ENCODE data around the gene BZW2.
"Not testable (repeated sequence)": the region's sequence is repeated elsewhere in the genome, so short reads cannot be mapped to it uniquely, and the experiment has no call there.

The BZW2 gene

DNA sequence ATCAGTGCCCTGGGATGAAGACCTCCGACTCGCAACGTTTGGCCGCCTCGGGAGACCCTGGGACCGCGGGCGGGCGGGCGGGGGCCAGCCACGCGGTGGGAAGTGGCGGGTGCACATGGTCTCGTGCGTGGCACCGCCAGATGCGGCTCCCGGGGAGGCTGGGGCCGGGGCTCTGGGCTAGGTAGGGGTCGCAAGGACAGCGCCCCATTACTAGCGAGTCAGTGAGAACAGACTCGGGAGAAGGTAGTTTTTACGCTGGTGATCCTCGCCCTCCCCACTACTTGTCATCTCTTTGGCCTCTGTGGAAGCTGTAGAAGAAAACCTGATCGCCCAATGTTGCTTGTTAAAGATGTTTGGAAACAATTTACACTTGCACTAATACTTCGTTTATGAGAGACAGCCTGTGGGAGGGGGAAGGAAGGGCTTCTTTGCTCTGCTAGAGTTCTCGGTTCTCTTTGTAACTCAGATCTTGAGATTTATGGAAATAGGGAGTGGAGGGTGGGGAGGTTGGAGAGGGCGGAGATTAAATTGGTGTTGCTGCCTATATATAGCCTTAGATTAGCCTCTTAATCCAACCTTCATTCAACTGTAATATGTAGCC is 591 bp downstream of the BZW2 start:
- peak; percentile 39 for DNase-seq (ENCODE audit: low spot score)

DNA sequence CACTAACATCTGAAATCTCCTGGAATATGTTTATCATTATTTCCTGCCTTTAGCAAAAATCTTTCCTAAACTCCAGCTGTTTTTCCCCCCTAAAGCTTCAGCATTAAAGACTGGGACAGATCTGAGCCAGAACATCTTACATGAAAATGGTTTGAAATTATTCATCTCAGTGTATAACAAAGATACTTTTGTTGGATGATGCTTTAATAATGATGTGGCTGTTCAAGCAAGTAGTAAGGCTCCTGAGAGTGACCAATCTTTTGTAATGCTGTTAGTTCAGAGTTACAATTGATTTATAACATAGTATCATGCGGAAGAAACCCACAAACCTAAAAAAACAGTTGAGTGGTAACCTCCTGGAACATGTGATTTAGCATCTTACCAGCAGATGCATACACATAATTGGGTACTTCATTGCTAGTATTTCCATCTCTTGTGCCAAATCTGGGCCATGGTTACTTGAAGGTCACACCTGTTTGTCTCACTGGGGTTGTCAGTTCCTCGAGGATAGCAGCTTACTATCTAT is 1.5 kb downstream of the BZW2 start:
- DNase-seq (ENCODE audit: low spot score), result peak; percentile 24

DNA sequence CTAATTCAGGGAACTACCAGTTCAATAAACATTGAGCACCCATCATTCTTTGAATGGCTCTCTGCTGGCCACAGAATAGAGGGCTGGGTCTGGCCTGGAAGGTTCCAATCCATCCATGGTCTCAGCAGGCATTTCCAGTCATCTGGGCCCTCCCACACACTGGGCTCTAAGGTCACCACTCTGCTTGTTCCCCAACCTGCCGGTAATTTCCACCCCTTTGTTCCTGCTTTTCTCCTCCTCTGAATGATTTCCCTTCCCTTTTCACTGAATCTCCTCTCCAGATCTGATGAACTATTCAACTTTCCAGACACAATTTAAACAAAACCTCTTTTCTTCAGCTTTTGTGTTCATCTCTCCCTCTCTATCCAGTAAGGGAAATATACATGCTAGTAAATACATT is 2.6 kb downstream of the BZW2 start:
- DNase-seq (ENCODE audit: low spot score), result no peak

DNA sequence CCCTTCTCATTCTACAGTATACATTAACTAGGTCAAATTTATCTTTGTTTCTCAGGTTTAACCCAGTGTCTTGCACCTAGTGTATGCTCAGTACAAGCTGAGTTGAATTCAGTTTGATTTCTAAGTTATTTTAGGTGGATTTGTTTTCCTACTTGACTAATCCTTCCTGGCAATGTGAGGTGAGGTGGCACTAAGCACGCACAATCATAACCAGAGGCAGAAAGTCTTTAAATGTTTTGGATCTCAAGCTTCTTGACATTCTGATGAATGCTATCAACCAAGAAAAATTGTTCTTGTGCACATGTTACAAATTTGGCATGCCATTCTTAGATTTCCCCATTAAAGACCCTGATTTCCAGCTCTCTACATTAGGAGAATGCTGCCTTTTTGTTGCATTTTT is 3.2 kb downstream of the BZW2 start:
- DNase-seq (ENCODE audit: low spot score), result no peak

DNA sequence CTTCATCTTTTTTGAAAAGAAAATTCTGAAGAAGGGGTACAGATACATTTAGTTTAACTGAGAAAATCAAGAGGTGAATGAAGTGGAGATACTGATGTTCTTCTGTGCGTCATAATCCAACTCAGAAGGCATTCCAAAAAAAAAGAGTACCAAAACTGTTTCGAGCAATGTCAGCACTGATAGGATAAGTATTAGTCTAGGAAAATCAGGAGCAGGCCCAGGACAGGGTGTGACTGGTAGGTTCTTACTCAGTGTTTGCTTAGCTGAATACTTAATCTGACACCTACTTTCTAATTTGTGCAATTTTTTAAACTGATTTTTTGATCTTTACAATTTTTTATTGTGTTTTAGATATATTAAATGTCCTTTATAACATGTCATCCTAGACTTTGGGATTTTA is 4.3 kb downstream of the BZW2 start:
- no peak for DNase-seq (ENCODE audit: low spot score)

DNA sequence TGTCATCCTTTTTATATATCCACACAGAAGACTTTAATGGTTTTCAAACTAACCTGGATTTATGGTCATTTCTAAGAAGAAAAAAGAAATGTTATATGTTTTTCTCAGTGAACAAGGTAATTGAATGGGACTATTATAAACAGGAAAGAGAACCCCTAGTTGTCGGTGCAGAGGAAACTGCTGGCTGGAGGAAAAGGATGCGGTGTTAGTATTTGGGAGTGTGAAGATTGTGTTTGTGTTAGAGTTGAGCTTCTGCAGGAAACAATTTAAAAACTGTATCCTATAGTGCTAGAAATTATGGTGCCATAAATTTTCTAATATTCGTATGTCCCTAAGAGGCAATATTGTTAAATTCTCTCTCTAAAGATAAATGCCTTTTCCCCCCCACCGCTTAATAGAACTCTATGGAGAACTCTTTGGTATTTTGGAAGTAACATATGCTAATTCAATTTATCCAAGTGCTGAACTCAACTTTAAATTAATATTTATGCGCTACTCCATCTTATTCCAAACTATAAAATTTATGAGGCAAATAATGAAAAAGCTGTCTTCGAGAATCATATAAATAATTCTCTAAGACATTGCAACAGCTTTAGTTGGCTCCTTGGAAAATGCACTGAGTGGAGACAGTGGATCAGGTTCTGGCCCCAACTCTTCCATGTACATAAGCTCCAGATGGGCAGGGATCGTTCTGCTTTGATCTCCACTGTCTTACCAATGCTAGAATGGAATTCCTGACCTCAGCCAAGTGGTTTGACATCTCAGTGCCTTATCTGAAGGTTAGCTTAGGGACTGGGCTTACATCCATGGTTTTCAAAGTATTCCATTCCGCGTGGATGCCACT is 5.6 kb downstream of the BZW2 start:
- DNase-seq (ENCODE audit: low spot score), result no peak

DNA sequence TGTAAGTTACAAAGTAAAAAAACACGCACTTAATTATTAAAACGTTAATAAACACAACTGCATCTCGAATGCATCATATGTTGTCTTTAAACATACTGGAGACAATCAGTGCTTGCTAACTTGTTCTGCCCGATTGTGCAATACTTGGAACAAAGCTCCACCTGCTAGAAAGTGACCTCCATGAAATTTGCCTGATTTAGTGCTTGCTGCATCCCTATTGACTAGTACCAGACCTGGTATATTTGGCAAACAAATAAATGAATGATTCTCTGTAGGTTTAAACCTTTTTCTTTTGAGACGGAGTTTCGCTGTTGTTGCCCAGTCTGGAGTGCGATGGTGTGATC is 6.2 kb downstream of the BZW2 start:
- no peak for DNase-seq (ENCODE audit: low spot score)

DNA sequence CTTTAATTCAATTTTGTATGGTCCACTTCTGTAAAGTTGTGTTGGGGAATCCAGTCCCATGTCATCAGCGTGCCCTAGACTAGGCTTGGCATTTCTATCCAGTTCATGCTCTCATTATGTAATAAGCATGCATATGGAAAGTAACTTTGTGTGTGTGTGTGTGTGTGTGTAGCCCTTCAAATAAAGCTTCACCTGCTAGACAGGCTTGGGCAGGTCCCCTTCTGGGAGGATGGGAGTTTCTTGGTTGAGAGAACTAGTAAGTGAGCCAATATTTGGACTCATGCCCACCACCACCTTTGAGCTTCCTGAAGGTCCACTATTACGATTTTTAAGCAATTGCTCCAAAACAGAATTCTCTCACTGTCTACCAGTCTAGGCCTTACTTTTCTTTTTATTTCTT is 6.9 kb downstream of the BZW2 start:
- no peak for DNase-seq (ENCODE audit: low spot score)

DNA sequence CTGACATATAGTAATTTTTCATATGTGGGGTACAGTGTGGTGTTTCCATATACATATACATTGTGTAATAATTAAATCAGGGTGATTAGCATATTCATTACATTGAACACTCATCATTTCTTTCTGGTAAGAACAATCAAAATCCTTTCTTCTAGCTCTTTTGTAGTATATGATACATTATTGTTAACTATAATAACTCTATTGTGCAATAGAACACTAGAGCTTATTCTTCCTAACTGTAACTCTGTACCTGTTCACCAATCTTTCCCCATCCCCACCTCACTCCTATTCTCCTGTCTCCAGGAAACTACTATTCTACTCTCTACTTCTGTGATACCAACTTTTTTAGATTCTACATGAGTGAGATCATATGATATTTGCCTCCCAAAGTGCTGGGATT is 9.4 kb downstream of the BZW2 start:
- no peak for DNase-seq (ENCODE audit: low spot score)

DNA sequence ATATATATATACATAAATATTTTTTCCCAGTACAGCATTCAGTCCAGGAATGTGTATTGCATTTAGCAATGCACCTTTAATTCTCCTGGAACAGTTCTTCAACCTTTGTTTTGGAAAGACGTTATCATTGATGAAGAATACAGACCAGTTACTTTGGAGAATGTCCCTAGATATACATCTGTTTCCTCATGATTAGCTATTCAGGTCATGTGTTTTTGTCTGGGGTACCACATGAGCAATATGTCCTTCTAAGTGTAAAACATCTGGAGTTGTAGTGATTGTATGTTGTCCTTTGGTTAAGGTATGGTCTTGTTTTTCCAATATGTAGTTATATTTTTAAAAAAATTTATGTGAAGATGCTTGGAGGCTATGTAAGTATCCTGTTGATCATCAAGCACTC is 10.2 kb downstream of the BZW2 start:
- DNase-seq (ENCODE audit: low spot score), result no peak

DNA sequence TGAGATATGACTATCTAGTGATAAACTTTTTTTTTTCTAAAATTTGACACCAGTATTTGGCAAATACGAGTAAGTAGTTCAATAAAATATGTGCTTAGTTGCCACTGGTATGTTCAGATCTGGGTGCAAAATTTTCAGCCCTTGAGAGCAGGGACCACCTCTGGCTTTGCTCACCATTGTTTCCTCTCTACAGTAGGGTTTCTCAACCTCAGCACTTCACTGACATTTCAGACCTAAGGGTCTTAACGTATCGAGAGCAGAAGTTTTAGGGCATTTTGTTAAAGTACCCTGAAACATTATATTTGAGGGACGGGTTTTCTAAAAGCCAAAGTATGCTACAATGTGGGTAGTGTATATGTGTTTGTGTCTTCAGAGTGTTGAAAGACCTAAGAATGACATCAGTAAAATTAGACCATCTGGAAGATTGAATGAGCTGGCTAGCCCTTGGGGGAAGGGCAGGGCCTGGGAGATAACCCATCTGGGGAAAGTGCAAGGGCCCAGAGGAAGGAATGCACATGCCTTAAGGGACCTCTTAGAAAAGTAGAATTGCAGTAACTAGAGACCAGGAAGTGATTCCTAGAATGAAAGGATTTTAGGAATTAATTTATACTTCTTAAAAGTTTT is 11.8 kb downstream of the BZW2 start:
- no peak for DNase-seq (ENCODE audit: low spot score)

DNA sequence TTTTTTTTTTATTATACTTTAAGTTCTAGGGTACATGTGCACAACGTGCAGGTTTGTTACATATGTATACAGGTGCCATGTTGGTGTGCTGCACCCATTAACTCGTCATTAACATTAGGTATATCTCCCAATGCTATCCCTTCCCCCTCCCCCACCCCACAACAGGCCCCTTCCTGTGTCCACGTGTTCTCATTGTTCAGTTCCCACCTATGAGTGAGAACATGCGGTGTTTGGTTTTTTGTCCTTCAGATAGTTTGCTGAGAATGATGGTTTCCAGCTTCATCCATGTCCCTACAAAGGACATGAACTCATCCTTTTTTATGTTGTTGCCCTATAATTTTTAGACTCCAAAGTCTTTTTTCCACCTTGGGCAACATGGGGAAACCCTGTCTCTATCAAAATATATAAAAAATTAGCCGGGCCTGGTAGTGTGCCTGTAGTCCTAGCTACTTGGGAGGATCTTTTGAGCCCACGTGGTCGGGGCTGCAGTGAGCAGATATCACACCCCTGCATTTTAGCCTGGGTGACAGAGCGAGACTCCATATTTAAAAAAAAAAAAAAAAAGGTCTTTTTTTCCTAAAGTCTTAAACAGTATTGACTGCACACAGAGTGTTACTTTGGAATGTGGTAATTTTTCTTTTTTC is 14.0 kb downstream of the BZW2 start:
- DNase-seq (ENCODE audit: low spot score), result not testable (repeated sequence)

DNA sequence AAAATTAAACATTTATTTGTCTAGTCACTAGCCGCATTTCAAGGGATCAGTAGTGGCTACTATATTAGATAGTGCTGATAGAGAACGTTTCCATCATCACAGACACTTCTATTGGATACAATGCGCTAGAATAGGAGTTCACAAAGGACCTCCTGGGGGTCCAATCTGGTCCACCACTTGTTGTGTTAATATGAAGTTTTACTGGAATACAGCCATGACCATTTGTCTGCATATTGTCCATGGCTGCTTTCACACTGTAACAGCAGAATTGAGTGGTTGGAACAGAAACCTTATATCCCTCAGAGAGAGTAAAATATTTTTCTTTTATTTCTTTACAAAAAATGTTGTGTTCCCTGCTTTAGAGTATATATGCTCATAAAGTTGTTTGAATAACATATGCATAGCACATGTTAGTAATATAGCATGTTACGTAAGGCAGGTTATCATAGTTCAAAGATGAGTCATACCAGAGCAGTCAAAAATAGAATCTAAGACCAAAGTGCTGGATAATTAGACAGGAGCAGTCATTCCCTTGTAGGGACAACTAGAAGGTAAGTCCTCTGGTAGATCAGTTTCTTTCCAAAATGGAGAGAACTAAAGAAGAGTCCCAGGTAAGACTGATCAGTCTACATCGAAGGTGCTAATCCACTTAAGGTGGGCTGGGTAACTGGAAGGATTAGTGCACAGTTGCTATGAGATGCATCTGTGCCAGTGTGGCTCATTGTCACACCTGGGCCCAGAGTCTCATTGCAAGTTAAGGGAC is 14.9 kb downstream of the BZW2 start:
- DNase-seq (ENCODE audit: low spot score), result no peak

DNA sequence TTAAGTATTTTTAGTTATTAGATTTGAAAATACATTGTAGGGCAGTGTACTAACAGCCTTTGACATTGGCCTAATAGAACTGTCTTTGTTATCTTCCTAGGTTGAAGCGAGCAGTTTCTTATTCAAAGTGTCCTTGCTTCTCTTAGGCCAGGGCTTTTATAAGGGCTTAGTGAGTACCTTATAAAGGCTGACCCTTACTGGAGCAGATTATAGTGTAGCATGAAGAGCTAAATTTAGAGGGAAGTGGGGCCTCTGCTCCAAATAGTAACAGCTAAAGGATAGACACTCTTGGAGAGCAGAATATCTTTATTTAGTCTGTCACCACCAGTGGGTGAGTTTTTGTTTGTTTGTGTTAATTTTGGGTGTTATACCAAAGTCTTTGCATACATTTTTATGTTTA is 15.9 kb downstream of the BZW2 start:
- no peak for DNase-seq (ENCODE audit: low spot score)

DNA sequence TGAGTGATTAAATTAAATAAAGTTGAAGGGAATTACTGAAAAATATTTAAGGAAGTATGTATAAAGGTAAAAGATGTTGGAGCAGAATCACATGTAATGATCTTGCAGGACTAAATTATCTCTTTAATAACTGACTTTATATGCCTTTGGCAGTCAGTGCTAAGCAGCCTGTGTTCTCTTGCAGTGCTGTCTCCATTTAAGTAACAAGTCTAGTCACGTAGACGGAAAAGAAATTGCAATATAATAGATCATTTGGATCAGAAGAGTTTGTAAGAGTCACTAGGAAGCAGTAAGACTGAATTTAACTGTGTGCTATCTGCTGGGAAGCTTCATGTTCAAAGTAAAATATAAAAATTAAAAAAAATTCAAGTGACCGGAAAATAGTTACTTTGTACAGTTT is 21.4 kb downstream of the BZW2 start:
- DNase-seq (ENCODE audit: low spot score), result no peak

DNA sequence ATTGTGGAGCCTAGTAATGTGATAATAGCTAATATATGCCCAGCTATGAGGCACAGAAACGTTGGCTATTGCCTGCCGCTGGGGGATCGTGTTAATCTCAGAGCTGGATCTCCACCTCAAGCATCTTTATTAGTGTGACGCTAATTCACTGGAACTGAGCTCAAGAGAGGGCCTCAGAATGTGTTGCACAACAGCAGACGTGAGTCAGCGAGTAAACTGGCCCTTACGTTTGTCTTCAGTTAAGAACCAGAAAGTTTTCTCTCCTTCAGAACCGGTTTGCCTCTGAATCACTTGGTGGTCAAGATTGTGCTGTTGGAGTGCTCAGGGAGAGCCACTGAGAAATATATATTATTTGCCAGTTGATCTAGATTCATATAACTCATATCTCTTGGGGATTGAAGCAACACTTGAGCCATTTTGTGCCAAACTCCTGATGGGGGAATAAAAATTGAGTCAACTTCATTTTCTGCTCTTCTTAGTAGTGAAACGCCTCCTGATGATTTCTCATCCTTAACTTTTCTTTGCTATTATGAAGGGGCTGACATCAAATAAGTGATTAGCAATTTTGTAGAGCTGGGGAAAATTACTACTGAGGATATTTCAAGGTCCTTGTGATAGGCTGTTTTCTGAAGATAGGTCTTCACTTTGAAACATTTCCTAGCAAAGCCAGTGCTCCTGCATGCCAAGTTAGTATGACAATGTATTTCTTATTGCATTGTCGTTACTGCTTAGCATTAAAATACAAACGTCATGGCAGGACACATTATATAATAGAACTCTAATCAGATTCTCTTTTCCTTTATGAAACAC is 22.3 kb downstream of the BZW2 start:
- no peak for DNase-seq (ENCODE audit: low spot score)

DNA sequence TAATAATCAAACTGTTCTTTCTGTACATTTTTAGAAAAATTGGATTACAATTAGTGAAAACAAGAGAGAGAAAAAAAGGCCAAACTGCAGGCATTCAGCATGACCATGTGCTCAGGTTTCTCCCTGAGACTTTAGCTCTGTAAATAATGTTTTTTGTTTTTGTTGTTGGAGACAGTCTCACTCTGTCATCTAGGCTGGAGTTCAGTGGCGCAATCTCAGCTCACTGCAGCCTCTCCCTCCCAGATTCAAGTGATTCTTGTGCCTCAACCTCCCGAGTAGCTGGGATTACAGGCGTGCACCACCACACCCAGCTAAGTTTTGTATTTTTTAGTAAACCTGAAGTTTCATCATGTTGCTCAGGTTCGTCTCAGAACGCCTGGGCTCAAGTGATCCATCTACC is 23.0 kb downstream of the BZW2 start:
- no peak for DNase-seq (ENCODE audit: low spot score)

DNA sequence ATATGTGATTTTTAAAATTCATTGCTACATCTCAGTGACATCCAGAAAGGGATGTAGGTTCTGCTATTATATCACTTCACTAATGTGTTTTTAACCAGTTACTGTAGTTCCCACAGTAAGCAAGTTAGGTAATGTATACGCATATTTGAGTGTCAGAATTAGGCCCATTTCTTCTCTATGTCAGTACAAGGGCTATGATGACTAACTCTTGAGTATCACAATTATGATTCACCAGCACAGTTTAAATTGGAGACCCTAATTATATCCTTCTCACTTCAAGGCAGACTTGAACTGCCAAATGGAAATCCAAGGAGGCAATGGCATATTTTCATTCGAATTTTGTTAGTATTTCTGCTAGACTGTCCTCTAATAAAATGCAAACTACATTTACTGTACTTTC is 23.6 kb downstream of the BZW2 start:
- no peak for DNase-seq (ENCODE audit: low spot score)

DNA sequence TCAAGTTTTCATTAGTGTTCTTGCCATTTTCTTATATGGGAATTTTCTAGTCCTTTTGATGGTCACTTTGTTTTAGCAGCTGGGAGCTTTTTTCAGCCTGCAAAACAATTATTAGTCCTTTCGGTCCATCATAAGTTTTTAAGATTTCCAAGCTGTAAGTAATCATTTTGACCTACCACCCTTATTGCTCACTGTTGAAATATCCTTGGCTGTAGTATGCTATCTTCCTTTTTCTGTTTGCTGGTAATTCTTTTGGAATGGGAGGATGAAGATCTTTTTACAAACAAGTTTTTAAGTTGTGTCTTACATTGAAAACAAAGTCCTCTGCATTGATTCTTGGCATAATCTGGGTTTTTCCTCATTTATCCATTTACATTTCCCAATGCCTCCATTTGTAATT is 24.0 kb downstream of the BZW2 start:
- DNase-seq (ENCODE audit: low spot score), result no peak

DNA sequence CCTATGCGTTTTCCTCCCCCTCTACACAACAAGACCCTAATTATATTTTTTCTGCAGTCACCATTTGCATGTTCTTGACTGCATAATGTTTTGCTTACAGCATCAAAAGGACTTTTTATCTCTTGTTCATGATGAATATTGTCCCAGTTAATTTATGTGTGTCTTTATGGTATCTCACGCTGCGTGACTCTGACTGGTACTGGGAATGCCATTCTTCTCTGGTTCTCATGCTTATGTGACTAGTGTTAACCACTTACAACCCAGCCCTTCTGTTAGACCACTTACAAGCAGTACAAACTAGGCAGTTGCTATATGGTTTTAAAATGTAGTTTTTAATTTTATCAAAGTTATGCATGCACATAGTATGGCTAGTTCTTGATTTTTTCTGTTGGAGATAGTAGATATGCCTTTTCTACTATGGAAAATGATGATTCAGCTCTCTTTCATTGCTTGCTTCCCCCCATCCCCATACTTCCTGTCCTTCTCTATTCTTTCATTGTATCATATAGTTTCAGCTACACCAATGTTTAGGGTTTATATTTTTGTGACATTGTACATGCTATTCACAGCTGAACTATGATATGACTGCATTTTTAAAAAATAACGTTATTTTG is 24.9 kb downstream of the BZW2 start:
- no peak for DNase-seq (ENCODE audit: low spot score)

DNA sequence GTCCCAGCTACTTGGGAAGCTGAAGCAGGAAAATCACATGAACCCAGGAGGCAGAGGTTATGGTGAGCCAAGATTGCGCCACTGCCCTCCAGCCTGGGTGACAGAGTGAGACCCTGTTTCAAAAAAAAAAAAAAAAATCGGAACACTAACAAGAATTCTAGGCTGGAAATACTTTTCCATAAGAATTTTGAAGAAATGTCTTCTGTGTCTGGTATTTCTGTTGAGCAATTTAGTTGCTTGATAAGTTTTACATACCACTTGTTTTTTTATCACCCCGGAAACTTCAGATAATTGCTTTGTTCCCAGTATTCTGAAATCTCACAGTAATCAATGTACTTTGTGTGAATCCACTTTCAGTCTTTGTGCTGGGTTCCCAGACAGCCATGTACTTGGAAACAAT is 25.8 kb downstream of the BZW2 start:
- no peak for DNase-seq (ENCODE audit: low spot score)
